Caco-2 (cell line): Measurements from ENCODE around the gene IMMT. TPM values are rescaled to one million over a fixed set of nuclear protein-coding genes. Genes with fewer than 3 reads are reported as not detected.

Experiments used
- BruUV-seq: library from RNA; stranded (reverse); fragments of 400-500 nt; replicated peaks from 2 replicates; lab custom pipeline; 2021; lab: Mats Ljungman, UMichigan
- CTCF ChIA-PET: fragments of 300-600 bp; sonication (Branson Sonifier 250); formaldehyde crosslinking; loops from one replicate; lab custom pipeline; 2022; ENCODE audit warnings: antibody characterized with exemption; lab: Charles Lee
- POLR2A ChIA-PET: fragments of 300-600 bp; sonication (Branson Sonifier 250); formaldehyde crosslinking; loops from one replicate; lab custom pipeline; 2022; ENCODE audit warnings: antibody characterized with exemption; lab: Charles Lee
- DNase-seq, 2 experiments: peaks; one replicate each; pipeline versions ENCODE4 v3.0.0 to v3.0.0-alpha.2; 2020 to 2022
- H3K27me3 ChIP-seq: replicated peaks from 2 replicates; pipeline ENCODE4 v1.6.0; 2011; ENCODE audit warnings: low read length; ENCODE audit not compliant: control insufficient read depth, insufficient read depth
- H3K36me3 ChIP-seq: 2 replicates; pipeline ENCODE4 v1.5.1; 2011; ENCODE audit warnings: low read length; ENCODE audit not compliant: control insufficient read depth, insufficient read depth
- H3K4me1 ChIP-seq: fragments of 250-450 bp; sonication (Bioruptor Pico); 2 replicates; pipeline ENCODE4 v1.5.1; 2020; ENCODE audit warnings: mild to moderate bottlenecking
- H3K4me3 ChIP-seq: 2 replicates; pipeline ENCODE4 v1.5.1; 2011; ENCODE audit warnings: low read depth, mild to moderate bottlenecking, control low read depth, low read length
- H3K9me3 ChIP-seq: fragments of 250-450 bp; sonication (Bioruptor Pico); 2 replicates; pipeline ENCODE4 v1.5.1; 2020; ENCODE audit warnings: mild to moderate bottlenecking, moderate library complexity
- H3K27ac Mint-ChIP-seq: one replicate; pipeline ENCODE4 v1.8.0; 2022; ENCODE audit warnings: mixed read lengths; ENCODE audit not compliant: unreplicated experiment
- H3K27me3 Mint-ChIP-seq: one replicate; pipeline ENCODE4 v1.8.0; 2022; ENCODE audit warnings: mixed read lengths; ENCODE audit not compliant: insufficient read depth, unreplicated experiment
- H3K36me3 Mint-ChIP-seq: one replicate; pipeline ENCODE4 v1.8.0; 2022; ENCODE audit warnings: mild to moderate bottlenecking, mixed read lengths; ENCODE audit not compliant: insufficient read depth, unreplicated experiment
- H3K4me1 Mint-ChIP-seq: one replicate; pipeline ENCODE4 v1.8.0; 2022; ENCODE audit warnings: low read depth, mixed read lengths; ENCODE audit not compliant: unreplicated experiment
- H3K4me3 Mint-ChIP-seq: one replicate; pipeline ENCODE4 v1.8.0; 2022; ENCODE audit warnings: mild to moderate bottlenecking, moderate library complexity, mixed read lengths; ENCODE audit not compliant: unreplicated experiment
- H3K9me3 Mint-ChIP-seq: one replicate; pipeline ENCODE4 v1.8.0; 2022; ENCODE audit warnings: mixed read lengths; ENCODE audit not compliant: unreplicated experiment
- intact Hi-C: fragments of 100-400 bp; cut with micrococcal nuclease; formaldehyde crosslinking; loops from one replicate; pipeline ENCODE4 v1.10.0; 2022; ENCODE audit not compliant: unreplicated experiment
- total RNA-seq: library from RNA; stranded (reverse); gene quantifications from 2 replicates; pipeline ENCODE4 v1.2.3, GENCODE V29; 2022
- TF ChIP-seq, protein P1 (sequence below), 2 experiments: fragments of 200-600 bp in 1 of 2; IDR thresholded peaks; 1 replicate in 1 of 2; 2 replicates in 1 of 2; pipeline versions ENCODE4 v1.5.1 to v1.8.0; 2011 to 2022; ENCODE audit warnings: antibody characterized with exemption in 1 of 2, control low read depth in 1 of 2, inconsistent platforms in 1 of 2, low read depth in 1 of 2, low read length in 1 of 2, mild to moderate bottlenecking in 1 of 2, moderate library complexity in 1 of 2; ENCODE audit not compliant: insufficient read depth in 1 of 2, severe bottlenecking in 1 of 2, unreplicated experiment in 1 of 2

IMMT gene
- total RNA-seq, 1 experiment from 2014 or later, result 129 TPM

DNA sequence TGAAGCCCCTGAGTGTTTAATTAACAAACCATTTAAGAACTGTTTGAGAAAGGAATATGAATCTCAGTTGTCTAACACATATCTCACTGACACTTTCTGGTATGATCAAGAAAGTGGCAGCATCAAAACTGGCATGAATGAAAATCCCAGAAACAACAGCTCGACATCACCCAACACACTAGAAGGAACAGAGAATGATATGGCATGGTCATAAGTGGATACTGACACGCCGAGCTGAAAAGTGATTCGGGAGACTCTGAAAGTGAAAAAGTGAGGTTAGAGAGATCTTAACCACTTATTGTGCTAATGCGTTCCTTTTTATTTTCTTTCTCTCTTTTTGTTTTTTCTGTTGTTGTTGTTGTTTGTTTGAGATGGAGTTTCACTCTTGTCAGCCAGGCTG lies 41.9 kb upstream of the IMMT start:
- POLR2A ChIA-PET, result no interaction called here
- Mint-ChIP-seq H3K36me3 (no peaks in the 10 kb centered on the region), H3K4me1 (peaks cover 6% of the 10 kb centered on the region), H3K27ac (no peak overlapping the region), H3K9me3 (no peaks in the 10 kb centered on the region), H3K4me3 (no peak overlapping the region), H3K27me3 (no peaks in the 10 kb centered on the region)
- CTCF ChIA-PET, result no interaction called here
- Histone ChIP-seq H3K9me3 (no peaks in the 10 kb centered on the region), H3K27me3 (no peaks in the 10 kb centered on the region), H3K4me3 (no peak overlapping the region), H3K36me3 (no peaks in the 10 kb centered on the region), H3K4me1 (no peaks in the 10 kb centered on the region)
- TF ChIP-seq, protein P1, sequence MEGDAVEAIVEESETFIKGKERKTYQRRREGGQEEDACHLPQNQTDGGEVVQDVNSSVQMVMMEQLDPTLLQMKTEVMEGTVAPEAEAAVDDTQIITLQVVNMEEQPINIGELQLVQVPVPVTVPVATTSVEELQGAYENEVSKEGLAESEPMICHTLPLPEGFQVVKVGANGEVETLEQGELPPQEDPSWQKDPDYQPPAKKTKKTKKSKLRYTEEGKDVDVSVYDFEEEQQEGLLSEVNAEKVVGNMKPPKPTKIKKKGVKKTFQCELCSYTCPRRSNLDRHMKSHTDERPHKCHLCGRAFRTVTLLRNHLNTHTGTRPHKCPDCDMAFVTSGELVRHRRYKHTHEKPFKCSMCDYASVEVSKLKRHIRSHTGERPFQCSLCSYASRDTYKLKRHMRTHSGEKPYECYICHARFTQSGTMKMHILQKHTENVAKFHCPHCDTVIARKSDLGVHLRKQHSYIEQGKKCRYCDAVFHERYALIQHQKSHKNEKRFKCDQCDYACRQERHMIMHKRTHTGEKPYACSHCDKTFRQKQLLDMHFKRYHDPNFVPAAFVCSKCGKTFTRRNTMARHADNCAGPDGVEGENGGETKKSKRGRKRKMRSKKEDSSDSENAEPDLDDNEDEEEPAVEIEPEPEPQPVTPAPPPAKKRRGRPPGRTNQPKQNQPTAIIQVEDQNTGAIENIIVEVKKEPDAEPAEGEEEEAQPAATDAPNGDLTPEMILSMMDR (IDR thresholded peaks at IDR 0.05; ENCODE audit: insufficient read depth in 1 of 2, low read depth in 1 of 2, low read length in 1 of 2, severe bottlenecking in 1 of 2, unreplicated experiment in 1 of 2), result no peak
- intact Hi-C loops, result no loop called here
- no peak for DNase-seq
- no TSS peak for BruUV-seq

DNA sequence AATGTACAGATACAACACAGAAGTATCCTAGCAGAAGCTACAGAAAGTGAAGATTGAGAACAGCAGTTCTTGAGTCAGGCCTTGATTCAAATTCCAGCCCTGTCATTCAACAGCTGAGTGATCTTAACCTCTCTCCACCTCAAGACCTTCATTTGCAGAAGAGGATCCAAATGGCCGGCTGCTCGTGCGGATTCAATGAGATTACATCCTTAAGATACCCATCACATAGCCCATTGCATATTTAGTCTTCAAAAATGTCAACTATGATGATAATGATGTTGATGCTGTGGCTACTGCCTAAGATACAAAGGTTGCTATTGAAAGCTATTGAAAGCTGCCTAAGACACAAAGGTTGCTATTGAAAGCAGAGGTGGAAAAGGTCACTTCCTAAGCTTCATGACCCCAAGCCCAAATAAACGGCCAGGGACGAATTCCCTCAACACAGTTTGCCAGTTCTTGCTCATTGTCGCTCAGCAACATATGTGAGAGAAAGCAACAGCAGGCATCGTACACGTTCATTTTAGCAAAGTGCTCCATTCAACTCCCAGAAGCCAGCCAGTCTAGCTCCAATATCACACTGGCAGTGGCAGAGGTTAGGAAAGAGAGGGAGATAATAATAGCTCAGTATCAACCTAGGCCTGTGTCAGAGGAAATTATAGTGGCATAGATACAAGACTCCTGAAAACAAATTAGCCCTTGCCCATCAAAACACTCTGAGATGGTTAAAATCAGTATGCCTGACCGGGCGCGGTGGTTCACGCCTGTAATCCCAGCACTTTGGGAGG lies 40.1 kb upstream of the IMMT start:
- Mint-ChIP-seq H3K27ac (no peak overlapping the region), H3K9me3 (no peaks in the 10 kb centered on the region), H3K36me3 (no peaks in the 10 kb centered on the region), H3K27me3 (no peaks in the 10 kb centered on the region), H3K4me3 (no peak overlapping the region), H3K4me1 (peaks cover 6% of the 10 kb centered on the region)
- CTCF ChIA-PET, result no interaction called here
- Histone ChIP-seq H3K36me3 (no peaks in the 10 kb centered on the region), H3K4me1 (no peaks in the 10 kb centered on the region), H3K4me3 (no peak overlapping the region), H3K9me3 (no peaks in the 10 kb centered on the region), H3K27me3 (no peaks in the 10 kb centered on the region)
- POLR2A ChIA-PET, result no interaction called here
- TF ChIP-seq, protein P1 (IDR thresholded peaks at IDR 0.05; ENCODE audit: insufficient read depth in 1 of 2, low read depth in 1 of 2, low read length in 1 of 2, severe bottlenecking in 1 of 2, unreplicated experiment in 1 of 2), result no peak
- intact Hi-C loops, result no loop called here
- BruUV-seq, result no TSS peak
- DNase-seq, result no peak

DNA sequence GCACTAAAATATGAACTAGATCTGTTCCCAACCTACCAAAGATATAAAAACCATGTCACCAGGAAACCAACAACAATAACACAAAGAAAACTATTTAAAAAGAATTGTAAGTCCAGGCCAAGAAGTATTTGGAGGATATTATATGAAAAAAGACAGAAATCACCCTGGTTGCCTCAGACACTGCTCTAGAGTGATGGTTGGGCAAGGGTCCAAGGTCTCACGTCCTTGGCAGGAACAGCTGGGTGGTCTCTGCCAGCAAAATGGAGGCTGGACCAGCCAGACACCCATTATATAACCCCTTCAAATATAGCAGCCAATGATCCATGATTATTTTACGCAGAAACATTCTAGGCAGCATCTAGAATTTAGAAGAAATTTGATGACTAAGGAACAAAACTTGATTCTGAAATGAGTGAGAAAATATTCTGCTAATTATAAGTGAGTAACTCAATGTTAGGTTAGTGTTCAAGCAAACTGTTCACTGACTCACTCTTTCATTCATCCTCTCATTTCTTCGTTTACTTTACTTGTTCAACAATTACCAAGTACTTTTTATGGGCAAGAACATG lies 39.4 kb upstream of the IMMT start:
- H3K27me3 ChIP-seq, result no peaks in the 10 kb centered on the region
- no peaks in the 10 kb centered on the region for H3K36me3 Mint-ChIP-seq
- intact Hi-C loops, result no loop called here
- ChIA-PET CTCF (no interaction called here), POLR2A (no interaction called here)
- H3K4me3 Mint-ChIP-seq, result no peak overlapping the region
- no peaks in the 10 kb centered on the region for H3K9me3 Mint-ChIP-seq
- H3K27ac Mint-ChIP-seq, result no peak overlapping the region
- no peak overlapping the region for H3K4me3 ChIP-seq
- H3K4me1 ChIP-seq, result no peaks in the 10 kb centered on the region
- no peaks in the 10 kb centered on the region for H3K36me3 ChIP-seq
- no peaks in the 10 kb centered on the region for H3K9me3 ChIP-seq
- TF ChIP-seq, protein P1 (IDR thresholded peaks at IDR 0.05; ENCODE audit: insufficient read depth in 1 of 2, low read depth in 1 of 2, low read length in 1 of 2, severe bottlenecking in 1 of 2, unreplicated experiment in 1 of 2), result no peak
- peaks cover 6% of the 10 kb centered on the region for H3K4me1 Mint-ChIP-seq
- no peak for DNase-seq
- no TSS peak for BruUV-seq
- no peaks in the 10 kb centered on the region for H3K27me3 Mint-ChIP-seq
